Choroid plexus epithelial cell (primary cell): Measurements from ENCODE around the gene AATF.
A peak's percentile ranks its signal among the peaks of the same experiment; 100 is the strongest.

ENCODE experiments used
- DNase-seq: peaks from one replicate; pipeline ENCODE4 v3.0.0-alpha.2; 2010; ENCODE audit warnings: low read depth
- H3K4me3 ChIP-seq: 2 replicates; pipeline ENCODE4 v1.5.1; 2011; ENCODE audit warnings: low read depth, mild to moderate bottlenecking, control low read depth, low read length, moderate library complexity
- CTCF ChIP-seq: conservative IDR thresholded peaks from 2 replicates; pipeline ENCODE4 v1.5.1; 2011; ENCODE audit warnings: low read depth, mild to moderate bottlenecking, control low read depth, inconsistent platforms, low read length, moderate library complexity

The AATF gene

GRCh38 chr17:36911001-36911400, 37.8 kb upstream of the AATF start:
- H3K4me3 ChIP-seq, result no peak overlapping the region
- DNase-seq, result no peak
- no peak for TF ChIP-seq CTCF

- no peak for TF ChIP-seq CTCF
Observed at GRCh38 chr17:36913132-36913531, 35.6 kb upstream of the AATF start.

GRCh38 chr17:36918211-36918691, 30.5 kb upstream of the AATF start:
- TF ChIP-seq CTCF, result no peak
- no peak overlapping the region for H3K4me3 ChIP-seq
- peak; percentile 59 for DNase-seq

More at GRCh38 chr17:36913132-36913531, 35.6 kb upstream of the AATF start:
- no peak for DNase-seq
- H3K4me3 ChIP-seq, result no peak overlapping the region

GRCh38 chr17:36919407-36919968, 29.3 kb upstream of the AATF start:
- no peak for TF ChIP-seq CTCF
- DNase-seq, result no peak
- H3K4me3 ChIP-seq, result no peak overlapping the region

GRCh38 chr17:36920032-36921005, 28.4 kb upstream of the AATF start:
- TF ChIP-seq CTCF, result no peak
- peak; percentile 29 for DNase-seq
- no peak overlapping the region for H3K4me3 ChIP-seq

- no peak for TF ChIP-seq CTCF
- peak; percentile 80 for DNase-seq
- H3K4me3 ChIP-seq, result no peak overlapping the region
Observed at GRCh38 chr17:36921095-36921851, 27.5 kb upstream of the AATF start.
